LNCaP clone FGC (cell line): Measurements from ENCODE around the gene TTLL13.
"Not testable (repeated sequence)": the region's sequence is repeated elsewhere in the genome, so short reads cannot be mapped to it uniquely, and the experiment has no call there.

Source experiments
- DNase-seq: peaks from one replicate; pipeline ENCODE4 v3.0.0-alpha.2; 2011; ENCODE audit warnings: low read depth
- H3K4me3 ChIP-seq: 2 replicates; pipeline ENCODE4 v1.5.1; 2011; ENCODE audit warnings: mild to moderate bottlenecking, low read depth, low read length, control low read depth
- TF ChIP-seq, protein P1 (sequence below): IDR thresholded peaks from 2 replicates; pipeline ENCODE4 v1.5.1; 2012; ENCODE audit warnings: mild to moderate bottlenecking; ENCODE audit not compliant: control insufficient read depth, insufficient read depth; ENCODE audit errors: extremely low read depth

Gene TTLL13

DNA sequence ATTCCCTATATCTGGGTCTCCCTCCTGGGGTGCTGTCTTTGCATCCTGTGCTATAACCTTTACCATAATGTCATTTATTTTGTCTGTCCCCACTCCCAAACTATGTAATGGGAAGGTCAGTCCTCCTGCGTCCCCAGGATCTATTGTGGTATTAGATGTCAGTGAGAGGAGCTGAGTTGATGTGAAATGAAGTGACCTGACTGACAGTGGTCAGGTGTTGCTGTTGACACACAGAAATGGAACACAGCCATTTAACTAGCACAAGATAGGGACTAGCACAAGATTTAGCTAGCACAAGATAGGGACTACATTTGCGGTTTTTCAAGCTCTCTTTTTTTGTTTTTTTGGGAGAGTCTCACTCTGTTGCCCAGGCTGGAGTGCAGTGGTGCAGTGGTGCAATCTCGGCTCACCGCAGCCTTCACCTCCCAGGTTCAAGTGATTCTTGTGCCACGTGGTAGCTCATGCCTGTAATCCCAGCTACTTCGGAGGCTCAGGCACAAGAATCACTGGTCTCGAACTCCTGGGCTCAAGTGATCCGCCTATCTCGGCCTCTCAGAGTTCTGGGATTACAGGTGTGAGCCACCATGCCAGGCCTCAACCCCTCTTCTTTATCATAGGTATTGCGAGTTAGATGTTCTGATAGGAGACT, 21.3 kb downstream of the TTLL13 start:
- H3K4me3 ChIP-seq = no peak overlapping the region
- DNase-seq = no peak
- TF ChIP-seq, protein P1, sequence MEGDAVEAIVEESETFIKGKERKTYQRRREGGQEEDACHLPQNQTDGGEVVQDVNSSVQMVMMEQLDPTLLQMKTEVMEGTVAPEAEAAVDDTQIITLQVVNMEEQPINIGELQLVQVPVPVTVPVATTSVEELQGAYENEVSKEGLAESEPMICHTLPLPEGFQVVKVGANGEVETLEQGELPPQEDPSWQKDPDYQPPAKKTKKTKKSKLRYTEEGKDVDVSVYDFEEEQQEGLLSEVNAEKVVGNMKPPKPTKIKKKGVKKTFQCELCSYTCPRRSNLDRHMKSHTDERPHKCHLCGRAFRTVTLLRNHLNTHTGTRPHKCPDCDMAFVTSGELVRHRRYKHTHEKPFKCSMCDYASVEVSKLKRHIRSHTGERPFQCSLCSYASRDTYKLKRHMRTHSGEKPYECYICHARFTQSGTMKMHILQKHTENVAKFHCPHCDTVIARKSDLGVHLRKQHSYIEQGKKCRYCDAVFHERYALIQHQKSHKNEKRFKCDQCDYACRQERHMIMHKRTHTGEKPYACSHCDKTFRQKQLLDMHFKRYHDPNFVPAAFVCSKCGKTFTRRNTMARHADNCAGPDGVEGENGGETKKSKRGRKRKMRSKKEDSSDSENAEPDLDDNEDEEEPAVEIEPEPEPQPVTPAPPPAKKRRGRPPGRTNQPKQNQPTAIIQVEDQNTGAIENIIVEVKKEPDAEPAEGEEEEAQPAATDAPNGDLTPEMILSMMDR = no peak

DNA sequence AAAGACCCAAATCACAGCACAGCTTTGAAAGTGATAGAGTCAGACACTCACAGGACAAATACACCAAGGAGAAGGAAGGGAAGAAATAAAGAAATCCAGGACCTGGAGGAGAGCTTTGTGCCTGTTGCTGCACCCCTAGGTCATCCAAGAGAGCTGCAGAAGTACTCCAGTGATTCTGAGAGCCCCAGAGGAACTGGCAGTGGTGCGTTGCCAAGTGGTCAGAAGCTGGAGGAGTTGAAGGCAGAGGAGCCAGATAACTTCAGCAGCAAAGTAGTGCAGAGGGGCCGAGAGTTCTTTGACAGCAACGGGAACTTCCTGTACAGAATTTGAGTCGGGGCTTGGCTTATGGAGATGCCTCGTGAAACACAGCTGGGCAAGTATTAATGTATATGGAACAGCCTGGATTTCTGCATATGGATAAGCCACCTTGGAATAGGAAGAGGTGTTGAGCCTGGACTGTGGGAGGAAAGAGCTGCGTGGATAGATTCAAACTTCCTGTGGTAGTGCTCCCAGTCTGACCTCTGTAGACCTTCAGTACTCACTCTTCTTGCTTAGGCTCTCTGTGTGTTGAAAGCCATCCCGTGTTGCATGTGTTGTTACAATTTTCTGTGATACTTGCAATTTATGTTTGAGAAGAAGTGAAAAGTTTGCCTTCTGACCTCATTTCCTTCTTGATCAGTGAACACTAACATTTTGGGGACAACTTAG, 22.3 kb downstream of the TTLL13 start:
- TF ChIP-seq, protein P1 = no peak
- H3K4me3 ChIP-seq = no peak overlapping the region
- no peak for DNase-seq

DNA sequence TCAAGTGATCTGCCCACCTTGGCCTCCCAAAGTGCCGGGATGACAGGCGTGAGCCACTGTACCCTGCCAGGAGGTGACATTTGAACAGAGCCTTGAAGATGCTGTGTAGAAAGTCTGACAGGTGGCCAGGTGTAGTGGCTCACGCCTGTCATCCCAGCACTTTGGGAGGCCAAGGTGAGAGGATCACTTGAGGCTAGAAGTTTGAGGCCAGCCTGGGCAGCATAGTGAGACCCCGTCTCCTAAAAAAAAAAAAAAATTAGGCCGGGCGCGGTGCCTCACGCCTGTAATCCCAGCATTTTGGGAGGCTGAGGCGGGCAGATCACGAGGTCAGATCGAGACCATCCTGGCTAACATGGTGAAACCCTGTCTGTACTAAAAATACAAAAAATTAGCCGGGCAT, 29.1 kb downstream of the TTLL13 start:
- H3K4me3 ChIP-seq, DNase-seq: not testable (repeated sequence)

DNA sequence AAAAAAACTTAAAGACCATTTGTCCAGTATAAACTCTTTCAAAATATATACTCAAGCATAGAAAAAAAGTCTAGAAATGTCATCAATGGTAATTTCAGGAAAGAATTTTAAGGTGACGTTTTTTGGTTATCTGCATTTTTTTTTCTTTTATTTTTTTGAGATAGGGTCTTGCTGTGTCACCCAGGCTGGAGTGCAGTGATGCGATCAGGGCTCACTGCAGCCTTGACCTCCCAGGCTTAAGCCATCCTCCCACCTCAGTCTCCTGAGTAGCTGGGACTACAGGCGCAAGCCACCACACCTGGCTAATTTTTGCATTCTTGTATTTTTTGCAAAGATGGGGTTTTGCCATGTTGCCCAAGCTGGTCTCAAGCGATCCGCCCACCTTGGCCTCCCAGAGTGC, 31.4 kb downstream of the TTLL13 start:
- not testable (repeated sequence) for DNase-seq, H3K4me3 ChIP-seq

DNA sequence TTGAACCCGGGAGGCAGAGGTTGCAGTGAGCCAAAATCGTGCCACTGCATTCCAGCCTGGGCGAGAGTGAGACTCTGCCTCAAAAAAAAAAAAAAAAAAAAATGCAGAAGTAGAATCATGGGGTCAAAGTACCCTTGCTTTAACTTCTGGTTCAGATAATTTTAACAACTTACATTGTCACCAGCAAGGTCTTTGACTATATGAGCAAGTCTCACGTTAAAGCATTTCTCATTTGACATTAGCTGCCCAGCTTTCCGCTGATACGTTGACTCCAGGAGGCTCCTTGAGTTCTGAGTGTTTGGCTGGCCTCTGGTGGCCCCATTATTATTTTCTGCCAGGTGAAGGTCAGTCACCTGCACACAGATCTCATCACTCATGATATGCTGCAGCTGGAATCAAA, 32.3 kb downstream of the TTLL13 start:
- not testable (repeated sequence) for H3K4me3 ChIP-seq, DNase-seq

DNA sequence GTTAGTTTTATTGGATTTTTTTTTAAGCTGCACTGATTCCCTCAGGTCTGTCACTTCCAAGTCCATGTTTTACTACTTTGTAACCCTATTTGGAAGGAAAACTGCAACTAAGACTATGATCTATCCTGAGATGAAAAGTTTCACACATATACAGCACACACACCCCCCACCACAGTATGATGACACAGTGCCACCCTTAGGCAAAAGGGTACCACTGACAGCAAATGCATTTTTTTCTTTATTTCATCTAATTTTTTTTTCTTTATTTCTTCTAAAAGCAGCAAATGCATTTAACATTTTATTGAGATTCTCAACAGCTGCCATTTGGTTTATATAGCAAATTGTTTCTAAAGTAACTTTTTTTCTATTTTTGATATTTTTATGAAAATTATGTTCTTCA, 37.3 kb downstream of the TTLL13 start:
- no peak for DNase-seq
- TF ChIP-seq, protein P1 = peak; percentile 64
- H3K4me3 ChIP-seq = no peak overlapping the region

DNA sequence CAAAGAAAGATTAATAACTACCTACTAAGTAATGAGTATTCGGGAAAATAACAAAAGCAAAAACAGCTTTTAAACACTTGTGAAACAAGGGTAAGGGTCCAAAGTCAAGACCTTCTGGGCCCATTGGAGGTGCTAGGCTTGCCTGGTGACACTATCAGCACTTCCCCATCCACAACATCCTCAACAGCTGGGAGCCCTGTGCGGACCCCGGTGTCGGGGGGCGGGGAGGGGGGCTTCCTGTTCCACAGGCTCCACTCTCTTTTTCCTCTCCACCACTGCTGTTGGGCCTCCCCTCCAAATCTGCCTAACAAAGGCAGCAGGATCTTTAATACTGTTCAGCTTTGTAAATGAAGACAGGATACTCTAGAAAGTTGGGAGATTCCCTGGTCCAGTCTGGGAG, 37.7 kb downstream of the TTLL13 start:
- TF ChIP-seq, protein P1 = no peak
- no peak for DNase-seq
- no peak overlapping the region for H3K4me3 ChIP-seq

DNA sequence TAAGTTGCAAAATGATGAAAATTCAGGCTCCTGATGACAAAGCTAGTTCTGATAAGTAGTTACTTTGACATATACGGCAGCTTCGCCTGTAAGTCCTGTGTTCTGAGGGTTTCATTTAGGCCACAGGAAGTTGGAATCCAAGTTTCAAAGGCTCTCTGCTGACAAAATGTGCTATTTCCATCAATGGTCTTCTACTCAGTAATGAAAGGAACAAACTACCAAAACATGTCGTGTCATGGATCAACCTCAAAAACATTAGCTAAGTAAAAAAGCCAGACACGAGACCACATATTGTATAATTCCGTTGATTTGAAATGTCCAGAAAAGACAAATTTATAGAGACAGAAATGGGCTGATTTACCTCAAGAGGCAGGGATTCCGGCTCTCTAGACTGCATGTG, 38.6 kb downstream of the TTLL13 start:
- H3K4me3 ChIP-seq = no peak overlapping the region
- DNase-seq = no peak
- TF ChIP-seq, protein P1 = no peak
